ENCODE results near the gene PRELP.
A peak's percentile ranks its signal among the peaks of the same experiment; 100 is the strongest.

Gene PRELP

GRCh38 chr1:203478231-203478630 is 2.6 kb downstream of the PRELP start:
- Histone ChIP-seq H3K27me3 (ENCODE audit: control insufficient read depth, insufficient read depth, low read length) (no peaks in the 10 kb centered on the region), H3K9ac (ENCODE audit: low read depth, low read length) (no peak overlapping the region), H3K27ac (ENCODE audit: low read depth, low read length) (no peak overlapping the region), H3K36me3 (ENCODE audit: control insufficient read depth, insufficient read depth, low read length) (no peaks in the 10 kb centered on the region), H3K4me3 (ENCODE audit: low read depth, low read length) (no peak overlapping the region), H3K9me3 (ENCODE audit: control insufficient read depth, insufficient read depth, low read length) (no peaks in the 10 kb centered on the region), H3K4me1 (ENCODE audit: control insufficient read depth, insufficient read depth, low read length) (peaks cover 11% of the 10 kb centered on the region)

DNA sequence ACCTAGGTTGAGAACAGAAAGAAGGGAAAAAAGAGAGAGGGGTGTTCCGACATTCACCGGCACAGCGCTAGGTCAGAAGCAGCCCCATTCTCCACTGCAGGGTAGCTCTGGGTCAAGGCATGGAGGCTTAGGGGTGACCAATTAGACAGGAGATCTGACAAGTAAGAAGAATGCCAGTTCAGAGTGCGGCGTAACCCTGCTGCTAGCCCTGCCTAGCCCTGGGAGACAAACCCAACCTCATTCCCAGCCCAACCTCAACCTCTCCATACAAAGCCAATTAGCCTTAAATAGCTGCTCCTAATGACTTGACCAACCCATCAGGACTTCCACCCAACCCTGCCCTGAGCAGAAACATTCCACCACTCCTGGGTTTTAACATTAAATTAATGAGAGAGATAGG is 3.4 kb downstream of the PRELP start:
- Histone ChIP-seq H3K4me1 (ENCODE audit: control insufficient read depth, insufficient read depth, low read length) (peaks cover 11% of the 10 kb centered on the region), H3K4me3 (ENCODE audit: low read depth, low read length) (no peak overlapping the region), H3K27ac (ENCODE audit: low read depth, low read length) (no peak overlapping the region), H3K9ac (ENCODE audit: low read depth, low read length) (no peak overlapping the region), H3K27me3 (ENCODE audit: control insufficient read depth, insufficient read depth, low read length) (no peaks in the 10 kb centered on the region), H3K9me3 (ENCODE audit: control insufficient read depth, insufficient read depth, low read length) (no peaks in the 10 kb centered on the region), H3K36me3 (ENCODE audit: control insufficient read depth, insufficient read depth, low read length) (no peaks in the 10 kb centered on the region)

GRCh38 chr1:203479646-203480045 is 4.0 kb downstream of the PRELP start:
- Histone ChIP-seq H3K4me1 (ENCODE audit: control insufficient read depth, insufficient read depth, low read length) (peaks cover 11% of the 10 kb centered on the region), H3K9ac (ENCODE audit: low read depth, low read length) (no peak overlapping the region), H3K27ac (ENCODE audit: low read depth, low read length) (no peak overlapping the region)

DNA sequence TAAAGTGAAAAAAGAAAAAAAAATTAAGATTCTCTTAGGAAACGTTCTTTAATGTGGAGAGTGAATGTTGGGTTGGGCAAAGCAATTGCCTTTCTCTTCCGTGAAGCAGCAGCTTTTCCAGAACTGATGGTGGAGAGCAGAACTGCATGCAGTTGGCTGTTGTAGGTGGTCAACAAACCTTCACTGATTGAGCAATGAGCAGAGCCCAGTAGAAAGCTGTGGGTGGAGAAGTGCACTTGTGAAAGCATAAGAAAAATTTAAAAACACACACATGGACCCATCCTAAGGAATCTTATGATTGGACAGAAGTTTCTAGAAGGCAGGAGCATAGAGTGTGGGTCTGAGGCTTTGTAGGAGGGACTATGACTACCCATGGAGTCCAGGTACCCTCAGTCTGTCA is 4.5 kb downstream of the PRELP start:
- no peaks in the 10 kb centered on the region for H3K36me3 ChIP-seq (ENCODE audit: control insufficient read depth, insufficient read depth, low read length)
- no peaks in the 10 kb centered on the region for H3K27me3 ChIP-seq (ENCODE audit: control insufficient read depth, insufficient read depth, low read length)
- H3K27ac ChIP-seq (ENCODE audit: low read depth, low read length): no peak overlapping the region
- no peaks in the 10 kb centered on the region for H3K9me3 ChIP-seq (ENCODE audit: control insufficient read depth, insufficient read depth, low read length)
- H3K4me3 ChIP-seq (ENCODE audit: low read depth, low read length): no peak overlapping the region
- no peak overlapping the region for H3K9ac ChIP-seq (ENCODE audit: low read depth, low read length)
- peaks cover 7% of the 10 kb centered on the region for H3K4me1 ChIP-seq (ENCODE audit: control insufficient read depth, insufficient read depth, low read length)

More at GRCh38 chr1:203479646-203480045, 4.0 kb downstream of the PRELP start:
- Histone ChIP-seq H3K9me3 (ENCODE audit: control insufficient read depth, insufficient read depth, low read length) (no peaks in the 10 kb centered on the region), H3K27me3 (ENCODE audit: control insufficient read depth, insufficient read depth, low read length) (no peaks in the 10 kb centered on the region), H3K36me3 (ENCODE audit: control insufficient read depth, insufficient read depth, low read length) (no peaks in the 10 kb centered on the region), H3K4me3 (ENCODE audit: low read depth, low read length) (no peak overlapping the region)

DNA sequence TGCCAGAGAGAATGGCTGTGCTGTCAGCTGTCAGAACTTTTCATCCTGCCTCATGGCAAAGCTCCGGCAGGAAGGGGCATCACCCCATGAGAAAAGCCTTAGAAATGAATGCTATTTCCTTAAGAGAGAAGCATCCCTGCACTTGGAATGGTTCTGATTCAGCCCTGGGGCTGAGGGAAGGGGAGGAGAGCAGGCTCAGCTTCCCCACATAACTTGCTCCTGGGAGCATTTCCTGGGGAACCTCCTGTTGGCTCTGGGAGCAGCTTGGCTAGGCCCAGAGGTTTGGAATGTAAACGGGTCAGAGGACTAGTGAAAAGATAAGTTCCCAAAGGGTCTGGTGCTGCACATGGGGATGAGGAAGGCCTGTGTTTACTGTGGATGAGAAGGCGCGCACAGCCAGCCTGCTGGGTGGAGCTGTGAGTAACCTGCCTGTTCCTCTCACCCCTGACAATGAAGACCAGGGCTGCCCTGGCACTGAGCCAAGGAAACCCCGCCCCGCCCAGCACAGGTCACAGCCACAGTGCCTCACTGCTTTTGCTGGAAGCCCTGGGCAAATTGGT is 5.0 kb downstream of the PRELP start:
- H3K4me3 ChIP-seq (ENCODE audit: low read depth, low read length): no peak overlapping the region
- H3K36me3 ChIP-seq (ENCODE audit: control insufficient read depth, insufficient read depth, low read length): no peaks in the 10 kb centered on the region
- no peak overlapping the region for H3K9ac ChIP-seq (ENCODE audit: low read depth, low read length)
- no peak overlapping the region for H3K27ac ChIP-seq (ENCODE audit: low read depth, low read length)
- peaks cover 3% of the 10 kb centered on the region; the same call in 1 of the 2 replicates for H3K4me1 ChIP-seq (ENCODE audit: control insufficient read depth, insufficient read depth, low read length)
- no peaks in the 10 kb centered on the region for H3K9me3 ChIP-seq (ENCODE audit: control insufficient read depth, insufficient read depth, low read length)
- H3K27me3 ChIP-seq (ENCODE audit: control insufficient read depth, insufficient read depth, low read length): no peaks in the 10 kb centered on the region

- no peaks in the 10 kb centered on the region for H3K9me3 ChIP-seq (ENCODE audit: control insufficient read depth, insufficient read depth, low read length)
- no peaks in the 10 kb centered on the region for H3K4me1 ChIP-seq (ENCODE audit: control insufficient read depth, insufficient read depth, low read length)
- no peak overlapping the region for H3K9ac ChIP-seq (ENCODE audit: low read depth, low read length)
- H3K27me3 ChIP-seq (ENCODE audit: control insufficient read depth, insufficient read depth, low read length): no peaks in the 10 kb centered on the region
- no peak overlapping the region for H3K27ac ChIP-seq (ENCODE audit: low read depth, low read length)
- no peaks in the 10 kb centered on the region for H3K36me3 ChIP-seq (ENCODE audit: control insufficient read depth, insufficient read depth, low read length)
- no peak overlapping the region for H3K4me3 ChIP-seq (ENCODE audit: low read depth, low read length)
Measured at GRCh38 chr1:203481196-203481595, 5.6 kb downstream of the PRELP start.

GRCh38 chr1:203486618-203487370 is 11.2 kb downstream of the PRELP start:
- no peaks in the 10 kb centered on the region for H3K9me3 ChIP-seq (ENCODE audit: control insufficient read depth, insufficient read depth, low read length)
- H3K4me1 ChIP-seq (ENCODE audit: control insufficient read depth, insufficient read depth, low read length): peaks cover 8% of the 10 kb centered on the region
- H3K27me3 ChIP-seq (ENCODE audit: control insufficient read depth, insufficient read depth, low read length): no peaks in the 10 kb centered on the region; the same call in 1 of the 2 replicates
- peak overlapping the region; percentile 74 for H3K27ac ChIP-seq (ENCODE audit: low read depth, low read length)
- H3K4me3 ChIP-seq (ENCODE audit: low read depth, low read length): peak overlapping the region; percentile 67
- H3K36me3 ChIP-seq (ENCODE audit: control insufficient read depth, insufficient read depth, low read length): no peaks in the 10 kb centered on the region
- H3K9ac ChIP-seq (ENCODE audit: low read depth, low read length): 0 out of 2 replicates have a peak overlapping the region, but pooled peaks have one; percentile 22

- no peaks in the 10 kb centered on the region for H3K9me3 ChIP-seq (ENCODE audit: control insufficient read depth, insufficient read depth, low read length)
- H3K4me3 ChIP-seq (ENCODE audit: low read depth, low read length): no peak overlapping the region
- no peaks in the 10 kb centered on the region for H3K36me3 ChIP-seq (ENCODE audit: control insufficient read depth, insufficient read depth, low read length)
- H3K27ac ChIP-seq (ENCODE audit: low read depth, low read length): no peak overlapping the region
- peaks cover 13% of the 10 kb centered on the region for H3K4me1 ChIP-seq (ENCODE audit: control insufficient read depth, insufficient read depth, low read length)
- no peak overlapping the region for H3K9ac ChIP-seq (ENCODE audit: low read depth, low read length)
- no peaks in the 10 kb centered on the region; the same call in 1 of the 2 replicates for H3K27me3 ChIP-seq (ENCODE audit: control insufficient read depth, insufficient read depth, low read length)
Measured at GRCh38 chr1:203488539-203488938, 12.9 kb downstream of the PRELP start.

DNA sequence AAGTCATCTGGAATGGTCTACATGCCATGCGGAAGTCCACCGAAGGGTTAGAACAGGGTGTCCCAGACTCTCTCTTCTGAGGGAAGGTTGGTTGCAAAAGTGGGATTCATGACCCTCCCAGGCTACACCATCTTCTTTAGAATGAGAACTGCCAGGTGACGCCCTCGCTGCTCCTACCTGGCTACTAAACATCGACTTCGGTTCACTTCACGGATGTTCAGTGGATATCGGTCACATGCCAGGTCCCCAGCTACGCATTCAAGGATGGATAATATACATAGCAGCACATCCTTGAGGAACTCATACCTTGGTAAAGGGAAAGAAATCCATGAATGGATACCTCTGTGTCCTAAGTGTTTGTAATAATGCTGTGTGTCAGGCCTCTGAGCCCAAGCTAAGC is 15.0 kb downstream of the PRELP start:
- H3K9ac ChIP-seq (ENCODE audit: low read depth, low read length): no peak overlapping the region
- no peaks in the 10 kb centered on the region; the same call in 1 of the 2 replicates for H3K27me3 ChIP-seq (ENCODE audit: control insufficient read depth, insufficient read depth, low read length)
- H3K4me3 ChIP-seq (ENCODE audit: low read depth, low read length): no peak overlapping the region
- no peaks in the 10 kb centered on the region for H3K9me3 ChIP-seq (ENCODE audit: control insufficient read depth, insufficient read depth, low read length)
- H3K4me1 ChIP-seq (ENCODE audit: control insufficient read depth, insufficient read depth, low read length): peaks cover 21% of the 10 kb centered on the region
- H3K27ac ChIP-seq (ENCODE audit: low read depth, low read length): no peak overlapping the region
- H3K36me3 ChIP-seq (ENCODE audit: control insufficient read depth, insufficient read depth, low read length): no peaks in the 10 kb centered on the region

- no peak overlapping the region for H3K9ac ChIP-seq (ENCODE audit: low read depth, low read length)
- H3K27me3 ChIP-seq (ENCODE audit: control insufficient read depth, insufficient read depth, low read length): no peaks in the 10 kb centered on the region
- H3K27ac ChIP-seq (ENCODE audit: low read depth, low read length): no peak overlapping the region
- no peak overlapping the region for H3K4me3 ChIP-seq (ENCODE audit: low read depth, low read length)
- H3K4me1 ChIP-seq (ENCODE audit: control insufficient read depth, insufficient read depth, low read length): peaks cover 21% of the 10 kb centered on the region
- H3K9me3 ChIP-seq (ENCODE audit: control insufficient read depth, insufficient read depth, low read length): no peaks in the 10 kb centered on the region
- H3K36me3 ChIP-seq (ENCODE audit: control insufficient read depth, insufficient read depth, low read length): no peaks in the 10 kb centered on the region
Measured at GRCh38 chr1:203491664-203492063, 16.1 kb downstream of the PRELP start.

GRCh38 chr1:203492082-203492747 is 16.6 kb downstream of the PRELP start:
- Histone ChIP-seq H3K36me3 (ENCODE audit: control insufficient read depth, insufficient read depth, low read length) (no peaks in the 10 kb centered on the region), H3K27ac (ENCODE audit: low read depth, low read length) (no peak overlapping the region), H3K9me3 (ENCODE audit: control insufficient read depth, insufficient read depth, low read length) (no peaks in the 10 kb centered on the region), H3K4me1 (ENCODE audit: control insufficient read depth, insufficient read depth, low read length) (peaks cover 17% of the 10 kb centered on the region), H3K4me3 (ENCODE audit: low read depth, low read length) (no peak overlapping the region), H3K9ac (ENCODE audit: low read depth, low read length) (no peak overlapping the region), H3K27me3 (ENCODE audit: control insufficient read depth, insufficient read depth, low read length) (no peaks in the 10 kb centered on the region)

All from HUES48 (cell line).